AG09309 (cell line): ENCODE results near the gene WIPI1.

Experiments
- DNase-seq: peaks from one replicate; pipeline ENCODE4 v3.0.0-alpha.2; 2010; ENCODE audit warnings: low read depth
- H3K4me3 ChIP-seq: 2 replicates; pipeline ENCODE4 v1.5.1; 2011; ENCODE audit warnings: mild to moderate bottlenecking, low read depth, low read length, moderate library complexity; ENCODE audit not compliant: control insufficient read depth
- CTCF ChIP-seq: IDR thresholded peaks from 2 replicates; pipeline ENCODE4 v1.5.1; 2011; ENCODE audit warnings: mild to moderate bottlenecking, low read depth, low read length, inconsistent platforms; ENCODE audit not compliant: insufficient read depth, control insufficient read depth; ENCODE audit errors: missing control alignments

Gene WIPI1

GRCh38 chr17:68457168-68457538, at the start of gene WIPI1:
WIPI1 (minus strand) TSS chr17:68457496; CDS start chr17:68457421, 75 bp downstream.
- DNase-seq = no peak
- peak within 1 kb of the TSS; percentile 97 for H3K4me3 ChIP-seq
- no peak for TF ChIP-seq CTCF

- no peak overlapping the region for H3K4me3 ChIP-seq
- TF ChIP-seq CTCF = no peak
- no peak for DNase-seq
Observed at GRCh38 chr17:68505951-68506350, 48.7 kb upstream of the WIPI1 start.

- no peak for TF ChIP-seq CTCF
- no peak for DNase-seq
- no peak overlapping the region for H3K4me3 ChIP-seq
Observed at GRCh38 chr17:68501074-68501473, 43.8 kb upstream of the WIPI1 start.

GRCh38 chr17:68499587-68499986, 42.3 kb upstream of the WIPI1 start:
- no peak overlapping the region for H3K4me3 ChIP-seq
- TF ChIP-seq CTCF = no peak
- no peak for DNase-seq

- no peak for TF ChIP-seq CTCF
- H3K4me3 ChIP-seq = no peak overlapping the region
- no peak for DNase-seq
Observed at GRCh38 chr17:68498479-68499326, 41.4 kb upstream of the WIPI1 start.

GRCh38 chr17:68497885-68498319, 40.6 kb upstream of the WIPI1 start:
- no peak for TF ChIP-seq CTCF
- H3K4me3 ChIP-seq = no peak overlapping the region
- no peak for DNase-seq
